ENCODE measurements around the gene ATG2A. TPM values are rescaled to one million over a fixed set of nuclear protein-coding genes. Genes with fewer than 3 reads are reported as not detected.

ATG2A gene
- total RNA-seq, 1 experiment from 2014 or later = 24.7 TPM

DNA sequence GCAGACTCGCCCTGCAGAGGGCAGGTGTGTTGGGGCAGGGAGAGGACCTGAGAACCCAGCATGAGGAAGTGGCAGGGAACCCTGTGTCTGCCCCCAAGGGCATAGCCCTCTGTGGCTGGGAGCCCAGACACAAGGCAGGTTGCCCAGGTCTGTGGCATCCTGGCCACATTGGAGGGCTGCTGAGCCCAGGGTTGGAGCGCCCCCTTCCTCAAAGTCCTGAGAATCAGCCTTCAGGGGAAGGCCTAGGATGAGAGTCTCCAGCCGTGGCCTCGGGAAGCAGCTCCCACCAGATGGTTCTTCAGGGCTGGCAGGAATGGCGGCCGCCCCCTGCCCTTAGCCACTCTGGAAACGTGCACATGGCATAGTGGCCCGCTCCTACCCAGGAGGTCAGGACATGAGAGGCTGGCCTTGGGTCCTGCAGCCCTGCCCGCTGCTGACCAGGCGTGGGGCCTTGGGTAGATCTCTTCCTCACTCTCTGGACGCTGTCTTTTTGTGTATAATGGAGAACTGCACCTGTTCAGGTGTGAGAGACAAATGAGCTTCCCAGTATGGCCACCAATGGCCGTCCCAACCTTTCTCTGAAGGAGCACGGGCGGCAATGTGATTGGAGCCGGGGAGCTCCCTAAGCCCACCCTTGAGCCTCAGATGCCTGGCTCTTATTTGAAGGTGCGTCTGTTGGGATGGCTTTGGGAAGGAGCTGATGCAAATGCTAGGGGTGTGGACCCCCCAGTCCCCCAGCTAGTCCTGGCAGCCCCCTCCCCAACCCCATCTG is 68.0 kb downstream of the ATG2A start:
- Histone ChIP-seq H3K9me2 (ENCODE audit: insufficient read depth) (no peaks in the 10 kb centered on the region), H3K36me3 (ENCODE audit: control insufficient read depth in 1 of 2, insufficient read depth in 2 of 2, low read length in 2 of 2) (peaks cover 0 to 15% of the 10 kb centered on the region in 2 experiments; a peak in 2 of 4 replicates), H3K9me3 (ENCODE audit: control insufficient read depth in 1 of 2, insufficient read depth in 1 of 2, low read depth in 1 of 2, low read length in 2 of 2) (no peaks in the 10 kb centered on the region), H3K4me2 (ENCODE audit: low read length) (peak overlapping the region; percentile 25), H3K79me2 (ENCODE audit: insufficient read depth, low read length) (peaks cover 12% of the 10 kb centered on the region), H2AFZ (ENCODE audit: low read depth, low read length, poor library complexity, severe bottlenecking) (no peak overlapping the region), H3K4me1 (ENCODE audit: control insufficient read depth in 1 of 2, insufficient read depth in 2 of 2, low read length in 2 of 2) (peaks cover 76 to 92% of the 10 kb centered on the region in 2 experiments), H3K4me3 (replicated peaks in 1 of 2; ENCODE audit: low read depth in 1 of 2, low read length in 2 of 2) (no peak overlapping the region), H3K9ac (ENCODE audit: low read length) (0 out of 2 replicates have a peak overlapping the region, but pooled peaks have one; percentile 16), H3K27ac (ENCODE audit: low read depth, low read length) (peak overlapping the region; percentile 61), H3K27me3 (ENCODE audit: insufficient read depth, low read length) (no peaks in the 10 kb centered on the region), H4K20me1 (ENCODE audit: insufficient read depth) (no peaks in the 10 kb centered on the region)
- ChIA-PET RAD21 (ENCODE audit: low non-redundant PET in 1 of 2, low total read pairs in 2 of 2, uncharacterized antibody in 2 of 2, unreplicated experiment in 2 of 2) (interaction anchor here (0.6 to 1.4 kb wide), 4 partner anchors 9 to 45 kb away, joined by 3 to 4 read pairs (median 3); no protein-coding TSS in a partner anchor), CTCF (interaction anchor here (0.7 to 7.3 kb wide), 19 partner anchors 7 to 273 kb away, joined by 3 to 112 read pairs (median 4); partner anchors contain the start of genes ARL2, BATF2, FAU and MRPL49), POLR2A (interaction anchor here (1.0 to 6.0 kb wide), 6 partner anchors 8 to 286 kb away, joined by 3 to 36 read pairs (median 5); partner anchors contain the start of genes EHD1 and SF1)
- no peak for DNase-seq (ENCODE audit: low read depth, low spot score)
- no peak for ATAC-seq
- intact Hi-C loops (cut with micrococcal nuclease) = loop anchor here (5.0 to 10.0 kb wide), 4 partner anchors 148 to 406 kb away; partner anchors contain the start of genes BATF2, CAPN1 and SNX15
- no TSS peak for BruUV-seq (replicated peaks)
- no peak for TF ChIP-seq ELF1 (IDR thresholded peaks at IDR 0.05; ENCODE audit: borderline replicate concordance, low read depth)
- TF ChIP-seq ZBTB33 (IDR thresholded peaks at IDR 0.05; ENCODE audit: extremely low read depth, insufficient replicate concordance, low read length) = no peak
- no peak for TF ChIP-seq POLR2A (IDR thresholded peaks at IDR 0.05; ENCODE audit: borderline replicate concordance, extremely low read depth, insufficient read depth, insufficient read length)
- no peak for TF ChIP-seq SP1 (IDR thresholded peaks at IDR 0.05; ENCODE audit: low read depth)
- peak in 2 of 3 experiments; percentile 17 to 35; a peak in 3 of 6 replicates for TF ChIP-seq CTCF (IDR thresholded peaks at IDR 0.05 in 2 of 3, conservative IDR thresholded peaks at IDR 0.05 in 1 of 3; ENCODE audit: borderline replicate concordance in 1 of 3, insufficient read depth in 1 of 3, low read depth in 2 of 3, low read length in 2 of 3)
- TF ChIP-seq ZFX (IDR thresholded peaks at IDR 0.05) = 0 out of 2 replicates have a peak, but pooled peaks have one; percentile 25

All from HCT116 (cell line).